Measurements from ENCODE around the gene TMTC1.

GRCh38 chr12:29620030-29620429 lies 163.7 kb downstream of the TMTC1 start:
- TF ChIP-seq TAF1 (IDR thresholded peaks at IDR 0.05; ENCODE audit: borderline replicate concordance, insufficient read depth, low read length) (no peak), POLR2AphosphoS5 (IDR thresholded peaks at IDR 0.05; ENCODE audit: low read depth, low read length) (no peak), REST (IDR thresholded peaks at IDR 0.05; ENCODE audit: insufficient read depth in 1 of 2, low read depth in 2 of 2, low read length in 2 of 2) (no peak), SIN3A (IDR thresholded peaks at IDR 0.05; ENCODE audit: borderline replicate concordance, insufficient read depth, low read length) (no peak)
